Measurements from ENCODE around the gene KDM7A.
A peak's percentile ranks its signal among the peaks of the same experiment; 100 is the strongest.
"Not testable (repeated sequence)": the region's sequence is repeated elsewhere in the genome, so short reads cannot be mapped to it uniquely, and the experiment has no call there.

Gene KDM7A

GRCh38 chr7:140176811-140177702 lies at the start of gene KDM7A:
Gene KDM7A, minus strand, starts transcription at chr7:140176983. Its CDS starts 46 bp downstream, at chr7:140176937.
- DNase-seq, result peak; percentile 91 to 93

GRCh38 chr7:140225562-140226249 lies 48.9 kb upstream of the KDM7A start:
- DNase-seq, result peak in 1 of 2 donors; percentile 24

GRCh38 chr7:140223515-140224221 lies 46.9 kb upstream of the KDM7A start:
- DNase-seq, result no peak

- peak in 1 of 2 donors; percentile 34 for DNase-seq
These were observed 46.0 kb upstream of the KDM7A start for GRCh38 chr7:140222814-140223213.

GRCh38 chr7:140219672-140220524 lies 43.1 kb upstream of the KDM7A start:
- no peak for DNase-seq

- DNase-seq, result no peak
These were observed 41.9 kb upstream of the KDM7A start for GRCh38 chr7:140218656-140219055.

GRCh38 chr7:140217750-140218501 lies 41.1 kb upstream of the KDM7A start:
- DNase-seq, result no peak

- no peak for DNase-seq
These were observed 38.5 kb upstream of the KDM7A start for GRCh38 chr7:140215281-140215680.

GRCh38 chr7:140214075-140214684 lies 37.4 kb upstream of the KDM7A start:
- DNase-seq, result no peak

- DNase-seq, result no peak
These were observed 36.9 kb upstream of the KDM7A start for GRCh38 chr7:140213684-140214074.

GRCh38 chr7:140212100-140212881 lies 35.5 kb upstream of the KDM7A start:
- peak in 1 of 2 donors; percentile 18 for DNase-seq

- DNase-seq, result no peak
These were observed 34.9 kb upstream of the KDM7A start for GRCh38 chr7:140211698-140212097.

- peak; percentile 40 to 83 for DNase-seq
These were observed 33.3 kb upstream of the KDM7A start for GRCh38 chr7:140209866-140210609.

GRCh38 chr7:140206616-140207389 lies 30.0 kb upstream of the KDM7A start:
- DNase-seq, result no peak

GRCh38 chr7:140205600-140205999 lies 28.8 kb upstream of the KDM7A start:
- DNase-seq, result no peak

- DNase-seq, result no peak
These were observed 26.8 kb upstream of the KDM7A start for GRCh38 chr7:140203556-140203955.

GRCh38 chr7:140202942-140203341 lies 26.2 kb upstream of the KDM7A start:
- DNase-seq, result not testable (repeated sequence)

GRCh38 chr7:140201393-140201792 lies 24.6 kb upstream of the KDM7A start:
- no peak for DNase-seq

All from CD4-positive, alpha-beta T cell treated with Interleukin-4 for 1 hour (primary cell).